HepG2 (cell line): ENCODE measurements around the gene S100P. TPM values are rescaled to one million over a fixed set of nuclear protein-coding genes. Genes with fewer than 3 reads are reported as not detected.

Source experiments
- ARID2 ChIP-seq: sonication (generic); formaldehyde crosslinking; IDR thresholded peaks from 2 replicates; pipeline ENCODE4 v1.8.1; 2022; ENCODE audit warnings: mild to moderate bottlenecking, missing genetic modification reagents, borderline replicate concordance
- DMAP1 ChIP-seq: IDR thresholded peaks from 2 replicates; pipeline ENCODE4 v1.6.1; 2016
- HINFP ChIP-seq: sonication (generic); formaldehyde crosslinking; IDR thresholded peaks from 2 replicates; pipeline ENCODE4 v1.4.0; 2020; ENCODE audit warnings: low read depth, mild to moderate bottlenecking, missing genetic modification reagents
- HNRNPLL ChIP-seq: fragments of 200-400 bp; formaldehyde crosslinking; IDR thresholded peaks from 2 replicates; pipeline ENCODE4 v1.6.1; 2017; ENCODE audit warnings: mild to moderate bottlenecking, low read depth, low read length; ENCODE audit not compliant: poor library complexity, severe bottlenecking
- KLF13 ChIP-seq: sonication (generic); formaldehyde crosslinking; IDR thresholded peaks from 2 replicates; pipeline ENCODE4 v1.4.0; 2020; ENCODE audit warnings: mild to moderate bottlenecking, missing genetic modification reagents
- MBD4 ChIP-seq: IDR thresholded peaks from 2 replicates; pipeline ENCODE4 v1.6.1; 2012; ENCODE audit warnings: low read length, inconsistent platforms, borderline replicate concordance
- NFKBIZ ChIP-seq: IDR thresholded peaks from 2 replicates; pipeline ENCODE4 v1.6.1; 2018; ENCODE audit warnings: missing genetic modification reagents, missing compliant biosample characterization
- PCBP1 ChIP-seq: fragments of 200-400 bp; formaldehyde crosslinking; IDR thresholded peaks from 2 replicates; pipeline ENCODE4 v1.6.1; 2017; ENCODE audit warnings: mild to moderate bottlenecking, low read depth, low read length, borderline replicate concordance
- PCBP2 ChIP-seq: fragments of 200-400 bp; formaldehyde crosslinking; optimal IDR thresholded peaks from 2 replicates; pipeline ENCODE3; 2018; ENCODE audit warnings: low read length, low read depth; ENCODE audit not compliant: poor library complexity, severe bottlenecking
- RBM22 ChIP-seq: fragments of 200-400 bp; formaldehyde crosslinking; optimal IDR thresholded peaks from 2 replicates; pipeline ENCODE3; 2017; ENCODE audit warnings: mild to moderate bottlenecking, low read length, moderate library complexity
- SIN3A ChIP-seq: IDR thresholded peaks from 2 replicates; pipeline ENCODE4 v1.6.1; 2011; ENCODE audit warnings: low read depth, mild to moderate bottlenecking, control low read depth, low read length, borderline replicate concordance
- SOX5 ChIP-seq: IDR thresholded peaks from 2 replicates; pipeline ENCODE4 v1.6.1; 2016; ENCODE audit warnings: borderline replicate concordance
- SPEN ChIP-seq: sonication (generic); formaldehyde crosslinking; IDR thresholded peaks from 2 replicates; pipeline ENCODE4 v1.5.1; 2020; ENCODE audit warnings: low read depth, mild to moderate bottlenecking, missing genetic modification reagents
- TAF1 ChIP-seq: sonication (generic); formaldehyde crosslinking; IDR thresholded peaks from 2 replicates; pipeline ENCODE4 v1.4.0; 2020; ENCODE audit warnings: missing genetic modification reagents
- ZNF101 ChIP-seq: sonication (generic); formaldehyde crosslinking; IDR thresholded peaks from 2 replicates; pipeline ENCODE4 v1.4.0; 2020; ENCODE audit warnings: mild to moderate bottlenecking, low read depth, missing genetic modification reagents, borderline replicate concordance
- ZNF652 ChIP-seq: IDR thresholded peaks from 2 replicates; pipeline ENCODE4 v1.6.1; 2016; ENCODE audit warnings: low read depth, borderline replicate concordance
- ZNF773 ChIP-seq: sonication (generic); formaldehyde crosslinking; IDR thresholded peaks from 2 replicates; pipeline ENCODE4 v1.4.0; 2020; ENCODE audit warnings: missing genetic modification reagents, borderline replicate concordance
- ZSCAN29 ChIP-seq: sonication (generic); formaldehyde crosslinking; conservative IDR thresholded peaks from 2 replicates; pipeline ENCODE4 v1.4.0; 2020; ENCODE audit warnings: mild to moderate bottlenecking, missing genetic modification reagents
- polyA plus RNA-seq, 8 experiments: library from polyadenylated mRNA; depleted of rRNA in 3 of 8; stranded (reverse) in 7 of 8; unstranded in 1 of 8; fragments of >200 nt; fragmentation: Illumina TruSeq in 4 of 8; extraction: Trizol in 4 of 8; gene quantifications; 2 replicates each; pipeline versions ENCODE4 v1.2.1 to v1.2.3, GENCODE V29; 2011 to 2016; ENCODE audit warnings: low read depth in 4 of 8, missing spikeins in 1 of 8, mixed read lengths in 1 of 8; ENCODE audit not compliant: insufficient read depth in 1 of 8
- total RNA-seq, 5 experiments: library from RNA; depleted of rRNA; stranded (reverse); fragments of >200 nt; fragmentation: Illumina TruSeq; extraction: Trizol; gene quantifications; 2 replicates each; pipeline ENCODE4 v1.2.3, GENCODE V29; 2016; ENCODE audit warnings: low read depth in 1 of 5
- TF ChIP-seq, protein P1 (sequence below): sonication (generic); formaldehyde crosslinking; conservative IDR thresholded peaks from 2 replicates; pipeline ENCODE4 v1.4.0; 2020; ENCODE audit warnings: missing genetic modification reagents
- TF ChIP-seq, protein P2 (sequence below): sonication (generic); formaldehyde crosslinking; IDR thresholded peaks from 2 replicates; pipeline ENCODE4 v1.4.0; 2020; ENCODE audit warnings: missing genetic modification reagents, borderline replicate concordance
- TF ChIP-seq, protein P3 (sequence below): fragments of 450-650 bp; IDR thresholded peaks from 2 replicates; pipeline ENCODE4 v1.6.1; 2017; ENCODE audit warnings: mild to moderate bottlenecking

The S100P gene
- total and polyA plus RNA-seq, 2 of the 13 experiments (the other 11 are each of a cell fraction or from before 2014, with no cell fraction given): 278 to 1,649 TPM

DNA sequence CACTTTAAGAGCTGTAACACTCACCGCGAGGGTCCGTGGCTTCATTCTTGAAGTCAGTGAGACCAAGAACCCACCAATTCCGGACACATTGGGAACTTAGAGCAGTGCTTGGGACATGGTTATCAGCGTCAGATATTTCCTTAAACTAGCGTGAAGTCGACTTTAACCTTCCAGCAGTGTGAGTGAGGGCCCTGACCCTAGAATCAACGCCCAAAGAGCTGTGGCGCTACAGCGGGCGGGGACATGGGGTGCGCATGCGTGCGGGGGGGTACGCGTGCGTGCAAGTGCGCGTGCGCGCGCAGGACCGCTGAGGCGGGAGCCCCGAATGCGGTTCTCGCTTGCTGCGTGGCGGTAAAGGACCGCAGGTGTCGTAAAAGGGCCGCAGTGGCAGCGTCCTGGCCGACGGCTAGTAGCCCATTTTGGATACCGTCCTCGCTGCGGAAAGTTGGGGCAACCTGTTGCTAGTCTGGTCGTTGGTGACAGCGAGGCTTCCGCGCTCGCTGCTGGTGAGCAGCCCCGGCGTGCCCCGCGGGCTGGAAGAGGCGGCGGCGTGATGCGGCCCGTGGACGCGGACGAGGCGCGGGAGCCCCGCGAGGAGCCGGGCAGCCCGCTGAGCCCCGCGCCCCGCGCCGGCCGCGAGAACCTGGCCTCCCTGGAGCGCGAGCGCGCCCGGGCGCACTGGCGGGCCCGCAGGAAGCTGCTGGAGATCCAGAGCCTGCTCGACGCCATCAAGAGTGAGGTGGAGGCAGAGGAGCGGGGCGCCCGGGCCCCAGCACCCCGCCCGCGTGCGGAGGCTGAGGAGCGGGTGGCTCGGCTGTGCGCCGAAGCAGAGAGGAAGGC is 19.8 kb upstream of the S100P start (continued):
- TF ChIP-seq PCBP1 (no peak), ARID2 (peak; percentile 93), HNRNPLL (peak; percentile 94), ZNF101 (CRISPR knock-in tag) (no peak), SPEN (CRISPR knock-in tag) (peak; percentile 75; the same call in 1 of the 2 replicates), MBD4 (no peak), ZSCAN29 (CRISPR knock-in tag) (no peak), DMAP1 (CRISPR knock-in tag) (peak; percentile 87), NFKBIZ (CRISPR knock-in tag) (no peak), TAF1 (peak; percentile 80), ZNF773 (no peak; the same call in 1 of the 2 replicates), RBM22 (no peak), SIN3A (peak; percentile 74; the same call in 1 of the 2 replicates), HINFP (CRISPR knock-in tag) (peak; percentile 65; the same call in 1 of the 2 replicates), ZNF652 (CRISPR knock-in tag) (no peak), SOX5 (CRISPR knock-in tag) (peak; percentile 29; the same call in 1 of the 2 replicates), PCBP2 (no peak), KLF13 (0 out of 2 replicates have a peak, but pooled peaks have one; percentile 36)
- TF ChIP-seq, protein P1, sequence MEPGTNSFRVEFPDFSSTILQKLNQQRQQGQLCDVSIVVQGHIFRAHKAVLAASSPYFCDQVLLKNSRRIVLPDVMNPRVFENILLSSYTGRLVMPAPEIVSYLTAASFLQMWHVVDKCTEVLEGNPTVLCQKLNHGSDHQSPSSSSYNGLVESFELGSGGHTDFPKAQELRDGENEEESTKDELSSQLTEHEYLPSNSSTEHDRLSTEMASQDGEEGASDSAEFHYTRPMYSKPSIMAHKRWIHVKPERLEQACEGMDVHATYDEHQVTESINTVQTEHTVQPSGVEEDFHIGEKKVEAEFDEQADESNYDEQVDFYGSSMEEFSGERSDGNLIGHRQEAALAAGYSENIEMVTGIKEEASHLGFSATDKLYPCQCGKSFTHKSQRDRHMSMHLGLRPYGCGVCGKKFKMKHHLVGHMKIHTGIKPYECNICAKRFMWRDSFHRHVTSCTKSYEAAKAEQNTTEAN (CRISPR knock-in tag): no peak; the same call in 1 of the 2 replicates
- TF ChIP-seq, protein P2, sequence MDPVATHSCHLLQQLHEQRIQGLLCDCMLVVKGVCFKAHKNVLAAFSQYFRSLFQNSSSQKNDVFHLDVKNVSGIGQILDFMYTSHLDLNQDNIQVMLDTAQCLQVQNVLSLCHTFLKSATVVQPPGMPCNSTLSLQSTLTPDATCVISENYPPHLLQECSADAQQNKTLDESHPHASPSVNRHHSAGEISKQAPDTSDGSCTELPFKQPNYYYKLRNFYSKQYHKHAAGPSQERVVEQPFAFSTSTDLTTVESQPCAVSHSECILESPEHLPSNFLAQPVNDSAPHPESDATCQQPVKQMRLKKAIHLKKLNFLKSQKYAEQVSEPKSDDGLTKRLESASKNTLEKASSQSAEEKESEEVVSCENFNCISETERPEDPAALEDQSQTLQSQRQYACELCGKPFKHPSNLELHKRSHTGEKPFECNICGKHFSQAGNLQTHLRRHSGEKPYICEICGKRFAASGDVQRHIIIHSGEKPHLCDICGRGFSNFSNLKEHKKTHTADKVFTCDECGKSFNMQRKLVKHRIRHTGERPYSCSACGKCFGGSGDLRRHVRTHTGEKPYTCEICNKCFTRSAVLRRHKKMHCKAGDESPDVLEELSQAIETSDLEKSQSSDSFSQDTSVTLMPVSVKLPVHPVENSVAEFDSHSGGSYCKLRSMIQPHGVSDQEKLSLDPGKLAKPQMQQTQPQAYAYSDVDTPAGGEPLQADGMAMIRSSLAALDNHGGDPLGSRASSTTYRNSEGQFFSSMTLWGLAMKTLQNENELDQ (CRISPR knock-in tag): peak; percentile 58; the same call in 1 of the 2 replicates
- TF ChIP-seq, protein P3, sequence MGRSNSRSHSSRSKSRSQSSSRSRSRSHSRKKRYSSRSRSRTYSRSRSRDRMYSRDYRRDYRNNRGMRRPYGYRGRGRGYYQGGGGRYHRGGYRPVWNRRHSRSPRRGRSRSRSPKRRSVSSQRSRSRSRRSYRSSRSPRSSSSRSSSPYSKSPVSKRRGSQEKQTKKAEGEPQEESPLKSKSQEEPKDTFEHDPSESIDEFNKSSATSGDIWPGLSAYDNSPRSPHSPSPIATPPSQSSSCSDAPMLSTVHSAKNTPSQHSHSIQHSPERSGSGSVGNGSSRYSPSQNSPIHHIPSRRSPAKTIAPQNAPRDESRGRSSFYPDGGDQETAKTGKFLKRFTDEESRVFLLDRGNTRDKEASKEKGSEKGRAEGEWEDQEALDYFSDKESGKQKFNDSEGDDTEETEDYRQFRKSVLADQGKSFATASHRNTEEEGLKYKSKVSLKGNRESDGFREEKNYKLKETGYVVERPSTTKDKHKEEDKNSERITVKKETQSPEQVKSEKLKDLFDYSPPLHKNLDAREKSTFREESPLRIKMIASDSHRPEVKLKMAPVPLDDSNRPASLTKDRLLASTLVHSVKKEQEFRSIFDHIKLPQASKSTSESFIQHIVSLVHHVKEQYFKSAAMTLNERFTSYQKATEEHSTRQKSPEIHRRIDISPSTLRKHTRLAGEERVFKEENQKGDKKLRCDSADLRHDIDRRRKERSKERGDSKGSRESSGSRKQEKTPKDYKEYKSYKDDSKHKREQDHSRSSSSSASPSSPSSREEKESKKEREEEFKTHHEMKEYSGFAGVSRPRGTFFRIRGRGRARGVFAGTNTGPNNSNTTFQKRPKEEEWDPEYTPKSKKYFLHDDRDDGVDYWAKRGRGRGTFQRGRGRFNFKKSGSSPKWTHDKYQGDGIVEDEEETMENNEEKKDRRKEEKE: no peak
